IMR-90 (cell line): ENCODE measurements around the gene PPP1R1C. TPM values are rescaled to one million over a fixed set of nuclear protein-coding genes. Genes with fewer than 3 reads are reported as not detected.

ENCODE experiments used
- ATAC-seq: fragments of 200-7000 bp; cut with Tn5 transposase; 2 replicates; pipeline ENCODE4 v1.9.1; 2020; ENCODE audit warnings: low read depth, mild to moderate bottlenecking, moderate library complexity
- BruUV-seq: library from RNA; stranded (reverse); fragments of 400-500 nt; replicated peaks from 2 replicates; lab custom pipeline; 2021; lab: Mats Ljungman, UMichigan
- CTCF ChIA-PET: fragments of 300-600 bp; formaldehyde crosslinking; extraction: SDS; loops from one replicate; lab custom pipeline; 2021; ENCODE audit warnings: antibody characterized with exemption; lab: Yijun Ruan, JAX
- POLR2A ChIA-PET: fragments of 300-600 bp; sonication (Branson Sonifier 250); formaldehyde crosslinking; loops from one replicate; lab custom pipeline; 2022; ENCODE audit warnings: antibody characterized with exemption; ENCODE audit not compliant: unreplicated experiment; lab: Charles Lee
- DNase-seq: peaks from one replicate; pipeline ENCODE4 v3.0.0; 2013
- H2AFZ ChIP-seq: replicated peaks from 2 replicates; pipeline ENCODE3; 2013; ENCODE audit warnings: low read length, mild to moderate bottlenecking; ENCODE audit not compliant: poor library complexity
- H2AK5ac ChIP-seq: 2 replicates; pipeline ENCODE4 v1.6.1; 2013; ENCODE audit warnings: low read depth, low read length, inconsistent platforms
- H2AK9ac ChIP-seq: replicated peaks from 2 replicates; pipeline ENCODE3; 2013; ENCODE audit warnings: mild to moderate bottlenecking, low read depth, low read length, moderate library complexity; ENCODE audit not compliant: poor library complexity
- H2BK120ac ChIP-seq: 2 replicates; pipeline ENCODE4 v1.6.1; 2013; ENCODE audit warnings: low read depth, low read length, inconsistent platforms
- H2BK15ac ChIP-seq: 3 replicates; pipeline ENCODE4 v1.6.1; 2013; ENCODE audit warnings: low read depth, low read length, inconsistent platforms
- H2BK20ac ChIP-seq: 2 replicates; pipeline ENCODE4 v1.6.1; 2013; ENCODE audit warnings: low read depth, mild to moderate bottlenecking, inconsistent platforms, low read length, moderate library complexity
- H2BK5ac ChIP-seq: 2 replicates; pipeline ENCODE4 v1.6.1; 2013; ENCODE audit warnings: mild to moderate bottlenecking, low read depth, low read length, inconsistent platforms; ENCODE audit not compliant: poor library complexity, severe bottlenecking
- H3K14ac ChIP-seq: replicated peaks from 2 replicates; pipeline ENCODE4 v1.6.1; 2013; ENCODE audit warnings: low read depth, low read length, inconsistent platforms
- H3K18ac ChIP-seq: 2 replicates; pipeline ENCODE4 v1.6.1; 2013; ENCODE audit warnings: low read depth, low read length, control low read depth
- H3K23ac ChIP-seq: 2 replicates; pipeline ENCODE4 v1.6.1; 2013; ENCODE audit warnings: low read depth, low read length, inconsistent platforms
- H3K27ac ChIP-seq: 2 replicates; pipeline ENCODE4 v1.5.1; 2013; ENCODE audit warnings: mild to moderate bottlenecking, control low read depth, low read length; ENCODE audit not compliant: insufficient read depth
- H3K27me3 ChIP-seq: 2 replicates; pipeline ENCODE4 v1.6.1; 2013; ENCODE audit warnings: low read length; ENCODE audit not compliant: control insufficient read depth, insufficient read depth
- H3K36me3 ChIP-seq: 2 replicates; pipeline ENCODE4 v1.6.1; 2013; ENCODE audit warnings: low read length, mixed read lengths; ENCODE audit not compliant: control insufficient read depth, insufficient read depth
- H3K4ac ChIP-seq: 2 replicates; pipeline ENCODE4 v1.6.1; 2013; ENCODE audit warnings: low read depth, low read length, inconsistent platforms
- H3K4me1 ChIP-seq: 2 replicates; pipeline ENCODE4 v1.6.1; 2013; ENCODE audit warnings: low read length, mixed read lengths; ENCODE audit not compliant: control insufficient read depth, insufficient read depth
- H3K4me2 ChIP-seq: 2 replicates; pipeline ENCODE4 v1.6.1; 2013; ENCODE audit warnings: low read depth, mild to moderate bottlenecking, control low read depth, low read length, moderate library complexity
- H3K4me3 ChIP-seq: 2 replicates; pipeline ENCODE4 v1.5.1; 2013; ENCODE audit warnings: low read depth, mild to moderate bottlenecking, control low read depth, low read length, moderate library complexity; ENCODE audit not compliant: insufficient read depth
- H3K56ac ChIP-seq: 2 replicates; pipeline ENCODE4 v1.6.1; 2013; ENCODE audit warnings: low read length, inconsistent platforms; ENCODE audit not compliant: insufficient read depth; ENCODE audit errors: extremely low read depth
- H3K79me1 ChIP-seq, 2 experiments: 2 replicates each; pipeline ENCODE4 v1.6.1; 2013; ENCODE audit warnings: low read length in 2 of 2, inconsistent platforms in 1 of 2, low read depth in 1 of 2
- H3K9ac ChIP-seq: 2 replicates; pipeline ENCODE4 v1.6.1; 2013; ENCODE audit warnings: low read depth, low read length, control low read depth
- H3K9me1 ChIP-seq: 2 replicates; pipeline ENCODE4 v1.6.1; 2013; ENCODE audit warnings: low read length, inconsistent platforms; ENCODE audit not compliant: insufficient read depth
- H3K9me3 ChIP-seq: 2 replicates; pipeline ENCODE4 v1.6.1; 2013; ENCODE audit warnings: low read length; ENCODE audit not compliant: control insufficient read depth, insufficient read depth
- H4K20me1 ChIP-seq: 2 replicates; pipeline ENCODE4 v1.6.1; 2013; ENCODE audit warnings: low read length, inconsistent platforms; ENCODE audit not compliant: insufficient read depth
- H4K5ac ChIP-seq: 2 replicates; pipeline ENCODE4 v1.6.1; 2013; ENCODE audit warnings: mild to moderate bottlenecking, low read depth, low read length, control low read depth
- H4K8ac ChIP-seq, 2 experiments: 2 replicates each; pipeline ENCODE4 v1.6.1; 2013; ENCODE audit warnings: low read depth in 2 of 2, low read length in 2 of 2, control low read depth in 1 of 2, inconsistent platforms in 1 of 2
- H4K91ac ChIP-seq: 2 replicates; pipeline ENCODE4 v1.6.1; 2013; ENCODE audit warnings: low read depth, low read length, inconsistent platforms; ENCODE audit not compliant: insufficient read depth
- BHLHE40 ChIP-seq: fragments of 150-350 bp; IDR thresholded peaks from 2 replicates; pipeline ENCODE4 v1.6.1; 2016; ENCODE audit warnings: mild to moderate bottlenecking, low read depth, low read length
- CEBPB ChIP-seq: IDR thresholded peaks from 2 replicates; pipeline ENCODE4 v1.6.1; 2012; ENCODE audit warnings: low read depth, low read length, improper control_type of control experiment
- CTCF ChIP-seq: conservative IDR thresholded peaks from 2 replicates; pipeline ENCODE4 v1.5.1; 2012; ENCODE audit warnings: mild to moderate bottlenecking, low read depth, low read length, improper control_type of control experiment
- FOS ChIP-seq: fragments of 150-350 bp; IDR thresholded peaks from 2 replicates; pipeline ENCODE4 v1.6.1; 2016; ENCODE audit warnings: low read depth, low read length
- MAFK ChIP-seq: IDR thresholded peaks from 2 replicates; pipeline ENCODE4 v1.6.1; 2012; ENCODE audit warnings: low read depth, low read length, improper control_type of control experiment
- MAZ ChIP-seq: IDR thresholded peaks from 2 replicates; pipeline ENCODE4 v1.6.1; 2012; ENCODE audit warnings: low read depth, mild to moderate bottlenecking, low read length, improper control_type of control experiment, moderate library complexity, borderline replicate concordance
- MXI1 ChIP-seq: IDR thresholded peaks from 2 replicates; pipeline ENCODE4 v1.6.1; 2012; ENCODE audit warnings: low read depth, mild to moderate bottlenecking, low read length, moderate library complexity, borderline replicate concordance
- RAD21 ChIP-seq: IDR thresholded peaks from 2 replicates; pipeline ENCODE4 v1.6.1; 2012; ENCODE audit warnings: low read length, improper control_type of control experiment
- RCOR1 ChIP-seq: IDR thresholded peaks from 2 replicates; pipeline ENCODE4 v1.6.1; 2012; ENCODE audit warnings: mild to moderate bottlenecking, low read length, improper control_type of control experiment; ENCODE audit not compliant: insufficient replicate concordance
- RFX5 ChIP-seq: IDR thresholded peaks from 2 replicates; pipeline ENCODE4 v1.8.0; 2012; ENCODE audit warnings: low read depth, mild to moderate bottlenecking, low read length, moderate library complexity
- SMC3 ChIP-seq: fragments of 150-350 bp; IDR thresholded peaks from 2 replicates; pipeline ENCODE4 v1.6.1; 2016; ENCODE audit warnings: low read depth, mild to moderate bottlenecking, antibody characterized with exemption, low read length, moderate library complexity
- USF2 ChIP-seq: fragments of 150-350 bp; IDR thresholded peaks from 2 replicates; pipeline ENCODE4 v1.6.1; 2017; ENCODE audit warnings: mild to moderate bottlenecking, antibody characterized with exemption, low read length, low read depth
- whole genome bisulfite sequencing, 2 experiments: methylation state at CpG; one replicate each; pipeline versions ENCODE4 v1.1.5 to v1.1.7; 2013; ENCODE audit warnings: missing lambda C conversion rate in 2 of 2; ENCODE audit not compliant: insufficient read length in 1 of 2; ENCODE audit errors: extremely low coverage in 2 of 2; 5-methylcytosine and 5-hydroxymethylcytosine counted together
- dilution Hi-C: fragments of 300-500 bp; cut with HindIII; formaldehyde crosslinking; loops from one replicate; pipeline ENCODE4 v1.14.3; 2018; ENCODE audit warnings: low sequenced_read_pairs; ENCODE audit not compliant: unreplicated experiment
- in situ Hi-C: fragments of 300-500 bp; cut with MboI; formaldehyde crosslinking; loops from 3 replicates; pipeline ENCODE4 v1.14.3; 2019; ENCODE audit warnings: low sequenced_read_pairs, inconsistent platforms, mixed read lengths
- intact Hi-C: fragments of 100-400 bp; cut with micrococcal nuclease; formaldehyde crosslinking; loops from 2 replicates; pipeline ENCODE4 v1.10.0; 2022
- polyA plus RNA-seq, 3 experiments: library from polyadenylated mRNA; depleted of rRNA; stranded (reverse); fragments of >200 nt; gene quantifications; 2 replicates each; pipeline ENCODE4 v1.2.3, GENCODE V29; 2012; ENCODE audit warnings: low replicate concordance in 1 of 3
- total RNA-seq: library from RNA; depleted of rRNA; stranded (reverse); fragments of >200 nt; gene quantifications from 2 replicates; pipeline ENCODE4 v1.2.3, GENCODE V29; 2012
- TF ChIP-seq, protein P1 (sequence below): fragments of 150-350 bp; IDR thresholded peaks from 2 replicates; pipeline ENCODE4 v1.6.1; 2016; ENCODE audit warnings: low read depth, mild to moderate bottlenecking, low read length, moderate library complexity, borderline replicate concordance

Gene PPP1R1C
- total and polyA plus RNA-seq, 2 of the 4 experiments (the other 2 are of a cell fraction) = 0.10 to 0.36 TPM

DNA sequence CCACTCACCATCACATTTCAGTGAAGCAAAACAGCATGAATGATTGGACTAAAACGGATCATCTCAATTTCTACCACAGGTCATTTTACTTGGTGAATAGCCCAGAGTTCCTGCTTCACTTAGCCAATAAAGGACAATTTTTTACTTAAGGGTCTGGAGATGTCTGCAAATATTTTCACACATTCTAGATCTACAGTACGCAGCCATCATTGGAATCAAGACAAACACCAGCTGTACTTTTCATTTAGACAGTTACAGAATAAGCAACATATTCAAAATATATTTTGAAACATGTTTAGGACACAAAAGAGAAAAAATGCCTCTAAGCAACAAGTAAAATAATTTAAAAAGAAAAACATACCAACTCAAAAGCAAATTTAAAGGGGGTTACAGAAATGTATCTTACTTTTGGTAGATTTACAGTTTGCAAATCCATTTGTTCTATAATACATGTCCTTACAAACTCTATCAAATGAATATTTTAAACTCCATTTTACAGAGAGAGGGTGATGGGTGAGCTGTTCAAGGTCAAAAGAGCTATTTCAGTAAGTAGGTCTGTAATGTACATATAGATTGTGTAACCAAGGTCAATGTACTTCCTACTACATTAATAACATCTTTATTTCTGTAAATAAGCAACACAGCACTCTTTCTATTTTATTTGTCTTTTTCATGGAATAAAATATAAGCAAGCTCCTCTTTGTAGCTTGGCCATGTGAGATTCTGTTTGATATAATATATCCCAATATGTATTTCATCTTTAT lies 13.4 kb downstream of the PPP1R1C start:
- no peak overlapping the region for H3K23ac ChIP-seq
- H4K91ac ChIP-seq = no peak overlapping the region
- no peak overlapping the region for H3K4me3 ChIP-seq
- H3K18ac ChIP-seq = no peak overlapping the region
- no peak for TF ChIP-seq USF2
- no peak for TF ChIP-seq MAZ
- no peak for TF ChIP-seq MAFK
- TF ChIP-seq RFX5 = no peak
- no peak for TF ChIP-seq BHLHE40
- no peak for TF ChIP-seq RAD21
- no peak for TF ChIP-seq RCOR1
- TF ChIP-seq CEBPB = no peak
- TF ChIP-seq, protein P1, sequence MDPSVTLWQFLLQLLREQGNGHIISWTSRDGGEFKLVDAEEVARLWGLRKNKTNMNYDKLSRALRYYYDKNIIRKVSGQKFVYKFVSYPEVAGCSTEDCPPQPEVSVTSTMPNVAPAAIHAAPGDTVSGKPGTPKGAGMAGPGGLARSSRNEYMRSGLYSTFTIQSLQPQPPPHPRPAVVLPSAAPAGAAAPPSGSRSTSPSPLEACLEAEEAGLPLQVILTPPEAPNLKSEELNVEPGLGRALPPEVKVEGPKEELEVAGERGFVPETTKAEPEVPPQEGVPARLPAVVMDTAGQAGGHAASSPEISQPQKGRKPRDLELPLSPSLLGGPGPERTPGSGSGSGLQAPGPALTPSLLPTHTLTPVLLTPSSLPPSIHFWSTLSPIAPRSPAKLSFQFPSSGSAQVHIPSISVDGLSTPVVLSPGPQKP = no peak
- no peak for TF ChIP-seq MXI1
- TF ChIP-seq SMC3 = no peak
- TF ChIP-seq FOS = no peak
- TF ChIP-seq CTCF = no peak
- no peak overlapping the region for H2BK5ac ChIP-seq
- H2BK120ac ChIP-seq = no peak overlapping the region
- no peaks in the 10 kb centered on the region for H3K36me3 ChIP-seq
- in situ Hi-C loops = no loop called here
- H3K79me1 ChIP-seq = no peaks in the 10 kb centered on the region
- BruUV-seq = no TSS peak
- no peak overlapping the region for H4K8ac ChIP-seq
- H2AK9ac ChIP-seq = no peak overlapping the region
- no peak overlapping the region for H3K9ac ChIP-seq
- H3K14ac ChIP-seq = no peak overlapping the region
- intact Hi-C loops = no loop called here
- ATAC-seq (no peak), DNase-seq (no peak)
- no CpG with 5 or more reads among the region's 2 CpGs for WGBS, 2 experiments
- CTCF ChIA-PET = interaction anchor here (0.6 to 0.7 kb wide), 2 partner anchors 19 to 555 kb away, joined by 3 to 4 read pairs; no protein-coding TSS in a partner anchor
- dilution Hi-C loops = no loop called here
- no peaks in the 10 kb centered on the region for H3K4me1 ChIP-seq
- H2BK20ac ChIP-seq = no peak overlapping the region
- no peaks in the 10 kb centered on the region for H3K27me3 ChIP-seq
- no peaks in the 10 kb centered on the region for H4K20me1 ChIP-seq
- no peak overlapping the region for H3K4me2 ChIP-seq
- H2AK5ac ChIP-seq = no peak overlapping the region
- no peak overlapping the region for H4K5ac ChIP-seq
- no peak overlapping the region for H2BK15ac ChIP-seq
- H2AFZ ChIP-seq = no peak overlapping the region
- no peak overlapping the region for H3K27ac ChIP-seq
- POLR2A ChIA-PET = no interaction called here
- no peak overlapping the region for H3K56ac ChIP-seq
- no peaks in the 10 kb centered on the region for H3K9me3 ChIP-seq
- no peak overlapping the region for H3K4ac ChIP-seq
- H3K9me1 ChIP-seq = no peaks in the 10 kb centered on the region
